MCF 10A (cell line): ENCODE data around the gene LRRC27. TPM values are rescaled to one million over a fixed set of nuclear protein-coding genes. Genes with fewer than 3 reads are reported as not detected.

Source experiments
- BruUV-seq: library from RNA; stranded (reverse); fragments of 400-500 nt; replicated peaks from 2 replicates; lab custom pipeline; 2021; lab: Mats Ljungman, UMichigan
- CTCF ChIA-PET: fragments of 300-600 bp; sonication (Branson Sonifier 250); formaldehyde crosslinking; extraction: SDS; loops from one replicate; lab custom pipeline; 2021; ENCODE audit warnings: antibody characterized with exemption, inconsistent platforms; lab: Yijun Ruan, JAX
- POLR2A ChIA-PET: fragments of 300-600, 350-650 bp; sonication (Branson Sonifier 250); formaldehyde crosslinking; extraction: SDS; loops from one replicate; lab custom pipeline; 2020; ENCODE audit warnings: antibody characterized with exemption, inconsistent platforms; lab: Yijun Ruan, JAX
- DNase-seq: peaks from one replicate; pipeline ENCODE4 v3.0.0-alpha.2; 2018; ENCODE audit not compliant: unreplicated experiment
- H3K27ac Mint-ChIP-seq: one replicate; pipeline ENCODE4 v1.8.0; 2022; ENCODE audit warnings: mild to moderate bottlenecking, low read depth, mixed read lengths; ENCODE audit not compliant: unreplicated experiment
- H3K27me3 Mint-ChIP-seq: one replicate; pipeline ENCODE4 v1.8.0; 2022; ENCODE audit warnings: mixed read lengths; ENCODE audit not compliant: insufficient read depth, unreplicated experiment
- H3K36me3 Mint-ChIP-seq: one replicate; pipeline ENCODE4 v1.8.0; 2022; ENCODE audit warnings: mild to moderate bottlenecking, moderate library complexity, mixed read lengths; ENCODE audit not compliant: insufficient read depth, unreplicated experiment
- H3K4me1 Mint-ChIP-seq: one replicate; pipeline ENCODE4 v1.8.0; 2022; ENCODE audit warnings: mixed read lengths; ENCODE audit not compliant: insufficient read depth, unreplicated experiment
- H3K4me3 Mint-ChIP-seq: one replicate; pipeline ENCODE4 v1.8.0; 2022; ENCODE audit warnings: mild to moderate bottlenecking, moderate library complexity, mixed read lengths; ENCODE audit not compliant: unreplicated experiment
- H3K9me3 Mint-ChIP-seq: one replicate; pipeline ENCODE4 v1.8.0; 2022; ENCODE audit warnings: mixed read lengths; ENCODE audit not compliant: unreplicated experiment
- CTCF ChIP-seq: fragments of 200-600 bp; IDR thresholded peaks from one replicate; pipeline ENCODE4 v1.8.0; 2022; ENCODE audit warnings: antibody characterized with exemption, mild to moderate bottlenecking; ENCODE audit not compliant: unreplicated experiment
- intact Hi-C: fragments of 100-400 bp; cut with micrococcal nuclease; formaldehyde crosslinking; loops from 2 replicates; pipeline ENCODE4 v1.14.1; 2022
- total RNA-seq: library from RNA; stranded (reverse); gene quantifications from 2 replicates; pipeline ENCODE4 v1.2.3, GENCODE V29; 2022

Gene LRRC27
- total RNA-seq, 1 experiment from 2014 or later = 9.1 TPM

GRCh38 chr10:132302421-132303310, 29.3 kb upstream of the LRRC27 start:
- POLR2A ChIA-PET = interaction anchor here (0.5 kb wide), 1 partner anchor 49 kb away, joined by 3 read pairs; no protein-coding TSS in a partner anchor
- intact Hi-C loops = no loop called here

DNA sequence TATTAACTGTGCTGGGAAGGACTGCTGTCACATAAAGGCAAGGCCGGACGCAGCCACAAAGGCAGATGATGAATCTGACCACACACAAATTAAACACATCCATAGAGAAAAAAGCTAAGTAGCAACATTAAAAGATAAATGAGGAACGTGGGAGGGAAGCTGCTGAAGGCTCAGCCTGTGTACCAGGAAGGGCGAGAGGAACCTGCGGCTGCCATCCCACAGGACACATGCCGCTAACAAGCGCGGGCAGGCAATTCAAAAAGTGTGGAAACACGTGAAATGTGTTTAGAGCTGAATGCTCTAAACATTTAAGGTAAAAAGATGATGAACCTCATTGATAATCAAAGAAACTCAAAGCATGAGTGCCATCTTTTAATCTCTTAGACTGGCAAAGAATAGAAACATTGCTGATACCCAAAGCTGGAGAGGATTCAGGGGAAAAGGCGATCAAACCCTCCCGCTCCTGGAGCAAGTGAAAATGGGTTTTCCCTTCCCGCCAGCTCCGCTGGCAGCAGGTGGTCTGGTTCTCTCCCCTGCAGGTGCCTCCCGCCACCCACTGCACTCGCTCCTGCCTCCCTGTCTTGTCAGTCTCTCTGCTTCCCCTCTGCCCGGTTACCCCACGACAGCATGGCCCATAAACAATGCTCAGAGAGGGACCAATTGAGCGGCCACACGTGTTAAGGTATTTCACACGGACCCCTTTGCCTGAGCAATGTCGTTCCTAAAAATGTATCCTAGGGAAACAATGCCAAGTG, 28.5 kb upstream of the LRRC27 start:
- no peak for DNase-seq
- Mint-ChIP-seq H3K27ac (no peak overlapping the region), H3K4me3 (no peak overlapping the region), H3K36me3 (peaks cover 6% of the 10 kb centered on the region), H3K4me1 (no peaks in the 10 kb centered on the region), H3K9me3 (no peaks in the 10 kb centered on the region), H3K27me3 (no peaks in the 10 kb centered on the region)
- ChIA-PET CTCF (interaction anchor here (0.7 kb wide), 1 partner anchor 1207 kb away, joined by 4 read pairs; no protein-coding TSS in a partner anchor), POLR2A (no interaction called here)
- TF ChIP-seq CTCF = no peak
- intact Hi-C loops = no loop called here
- no TSS peak for BruUV-seq

More at GRCh38 chr10:132302421-132303310, 29.3 kb upstream of the LRRC27 start:
- Mint-ChIP-seq H3K36me3 (peaks cover 6% of the 10 kb centered on the region), H3K4me3 (no peak overlapping the region), H3K27ac (no peak overlapping the region), H3K4me1 (no peaks in the 10 kb centered on the region), H3K27me3 (no peaks in the 10 kb centered on the region), H3K9me3 (no peaks in the 10 kb centered on the region)
- TF ChIP-seq CTCF = no peak
- CTCF ChIA-PET = interaction anchor here (0.7 kb wide), 2 partner anchors 157 to 1206 kb away, joined by 3 to 4 read pairs; no protein-coding TSS in a partner anchor
- BruUV-seq = no TSS peak
- DNase-seq = no peak

- intact Hi-C loops = loop anchor here (5.0 kb wide), 1 partner anchor 47 kb away; no protein-coding TSS in a partner anchor
- ChIA-PET POLR2A (interaction anchor here (1.0 kb wide), 1 partner anchor 17 kb away, joined by 3 read pairs; no protein-coding TSS in a partner anchor), CTCF (no interaction called here)
Measured at GRCh38 chr10:132304756-132305509, 27.1 kb upstream of the LRRC27 start.

More at GRCh38 chr10:132304756-132305509, 27.1 kb upstream of the LRRC27 start:
- no peak for TF ChIP-seq CTCF
- no peak for DNase-seq
- no peaks in the 10 kb centered on the region for H3K4me1 Mint-ChIP-seq
- H3K36me3 Mint-ChIP-seq = peaks cover 6% of the 10 kb centered on the region
- no peak overlapping the region for H3K27ac Mint-ChIP-seq
- H3K9me3 Mint-ChIP-seq = no peaks in the 10 kb centered on the region
- H3K4me3 Mint-ChIP-seq = no peak overlapping the region
- no TSS peak for BruUV-seq
- H3K27me3 Mint-ChIP-seq = no peaks in the 10 kb centered on the region
